Stimulated activated CD8-positive, alpha-beta memory T cell treated with anti-CD3 and anti-CD28 coated beads, Interleukin-7, amount 100 ng/mL, for 4 hours (primary cell): ENCODE data around the gene APOBEC3F.
A peak's percentile ranks its signal among the peaks of the same experiment; 100 is the strongest.
"Not testable (repeated sequence)": the region's sequence is repeated elsewhere in the genome, so short reads cannot be mapped to it uniquely, and the experiment has no call there.

Experiments
- DNase-seq, 2 donors: peaks; one replicate each; pipeline ENCODE4 v3.0.0-alpha.2; 2020; ENCODE audit warnings: low read depth in 2 of 2

APOBEC3F gene

DNA sequence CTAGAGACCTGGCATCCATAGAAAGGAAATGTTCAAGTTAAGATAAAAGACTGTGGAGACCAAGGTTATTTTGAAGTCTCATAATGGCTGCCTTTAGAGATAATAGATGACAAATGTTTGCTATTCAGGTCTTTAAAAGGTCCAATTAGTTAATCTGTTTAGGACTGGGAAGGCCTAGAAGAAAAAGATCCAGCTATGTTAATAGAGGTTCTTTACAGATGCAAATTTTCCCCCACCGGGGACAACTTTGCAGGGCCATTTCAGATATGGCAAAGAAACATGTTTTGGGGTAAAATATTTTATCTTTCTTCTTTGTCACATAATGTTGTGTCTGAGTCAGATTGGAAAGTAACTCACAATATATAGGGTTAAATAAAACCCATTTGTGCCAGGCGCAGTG lies 33.3 kb downstream of the APOBEC3F start:
- DNase-seq = no peak

DNA sequence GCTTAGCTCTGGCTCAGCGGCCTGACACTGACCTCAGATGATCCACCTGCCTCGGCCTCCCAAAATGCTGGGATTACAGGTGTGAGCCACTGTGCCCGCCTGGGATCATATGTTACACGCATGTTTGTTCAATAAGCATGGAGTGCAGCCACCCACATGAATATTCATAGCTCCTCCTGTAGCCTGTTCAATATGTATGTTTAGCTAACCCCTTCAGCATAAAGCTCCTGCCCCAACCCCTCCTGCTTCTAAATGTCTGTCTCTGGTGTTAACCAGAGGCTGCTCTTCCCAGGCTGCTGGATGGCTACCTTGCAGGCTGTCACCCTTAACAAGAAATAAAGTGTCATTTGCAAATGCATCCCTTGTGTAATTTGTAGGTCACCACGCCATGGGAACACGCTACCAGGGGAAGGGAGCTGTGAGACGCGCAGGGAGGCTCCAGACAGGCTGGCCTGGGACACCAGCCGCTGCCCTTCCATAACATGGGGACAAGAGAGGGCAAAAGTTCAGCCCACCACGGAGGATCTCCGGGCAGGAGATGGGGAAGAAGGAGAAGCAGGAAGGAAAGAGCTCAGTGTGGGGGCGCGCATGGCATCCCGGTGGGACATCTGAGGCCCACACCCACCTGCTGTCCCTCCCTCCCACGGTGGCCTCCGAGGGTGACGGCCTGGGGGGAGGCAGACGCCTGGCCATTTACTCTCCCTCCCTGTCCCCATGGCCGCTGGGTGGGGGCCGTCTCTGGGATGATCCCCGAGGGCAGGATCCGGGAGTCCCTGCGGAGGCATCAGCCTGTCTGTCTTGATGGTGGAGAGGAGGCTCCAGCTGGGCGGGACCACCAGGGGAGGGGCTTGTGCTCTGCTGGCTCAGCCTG lies 35.7 kb downstream of the APOBEC3F start:
- DNase-seq = not testable (repeated sequence)

DNA sequence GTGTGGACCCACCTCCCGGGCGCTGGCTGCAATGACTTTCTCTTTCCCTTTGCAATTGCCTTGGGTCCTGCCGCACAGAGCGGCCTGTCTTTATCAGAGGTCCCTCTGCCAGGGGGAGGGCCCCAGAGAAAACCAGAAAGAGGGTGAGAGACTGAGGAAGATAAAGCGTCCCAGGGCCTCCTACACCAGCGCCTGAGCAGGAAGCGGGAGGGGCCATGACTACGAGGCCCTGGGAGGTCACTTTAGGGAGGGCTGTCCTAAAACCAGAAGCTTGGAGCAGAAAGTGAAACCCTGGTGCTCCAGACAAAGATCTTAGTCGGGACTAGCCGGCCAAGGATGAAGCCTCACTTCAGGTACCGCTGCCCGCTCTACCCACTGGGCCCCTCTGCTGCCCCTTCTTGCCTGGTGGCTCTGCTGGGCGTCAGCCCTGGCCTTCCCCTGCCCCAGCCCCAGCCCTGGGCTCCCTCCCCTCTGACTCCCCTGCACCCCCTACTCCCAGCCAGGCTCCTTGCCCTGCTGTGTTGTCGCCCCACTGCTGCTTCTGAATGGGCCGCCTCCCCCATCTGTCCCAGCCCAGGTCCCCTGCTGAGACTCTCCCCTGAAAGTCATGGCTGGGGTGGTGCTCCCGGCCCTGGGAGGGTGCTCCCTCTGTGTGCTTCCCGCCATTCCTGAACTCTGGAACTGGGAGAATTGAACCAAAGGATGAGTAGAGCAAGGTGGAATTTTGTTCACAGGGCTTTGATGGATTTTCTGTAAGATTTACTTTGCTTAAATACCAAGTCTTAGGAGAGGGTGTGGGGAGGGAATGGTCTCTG lies 36.6 kb downstream of the APOBEC3F start, which contains the start of gene APOBEC3G:
APOBEC3G (plus strand) TSS at position 250 of the 815 bp plus-strand sequence; CDS start at position 337, 87 bp downstream.
- peak in 1 of 2 donors; percentile 64 for DNase-seq

DNA sequence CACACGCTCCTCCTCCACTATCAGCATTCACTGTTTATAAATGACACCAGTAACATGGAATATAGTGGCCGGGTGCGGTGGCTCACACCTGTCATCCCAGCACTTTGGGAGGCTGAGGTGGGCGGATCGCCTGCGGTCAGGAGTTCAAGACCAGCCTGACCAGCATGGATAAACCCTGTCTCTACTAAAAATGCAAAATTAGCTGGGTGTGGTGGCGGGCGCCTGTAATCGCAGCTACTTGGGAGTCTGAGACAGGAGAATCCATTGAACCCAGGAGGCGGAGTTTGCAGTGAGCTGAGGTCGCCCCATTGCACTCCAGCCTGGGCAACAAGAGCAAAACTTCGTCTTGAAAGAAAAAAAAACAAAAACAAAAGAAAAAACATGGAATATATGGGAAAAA lies 37.2 kb downstream of the APOBEC3F start:
- not testable (repeated sequence) for DNase-seq

DNA sequence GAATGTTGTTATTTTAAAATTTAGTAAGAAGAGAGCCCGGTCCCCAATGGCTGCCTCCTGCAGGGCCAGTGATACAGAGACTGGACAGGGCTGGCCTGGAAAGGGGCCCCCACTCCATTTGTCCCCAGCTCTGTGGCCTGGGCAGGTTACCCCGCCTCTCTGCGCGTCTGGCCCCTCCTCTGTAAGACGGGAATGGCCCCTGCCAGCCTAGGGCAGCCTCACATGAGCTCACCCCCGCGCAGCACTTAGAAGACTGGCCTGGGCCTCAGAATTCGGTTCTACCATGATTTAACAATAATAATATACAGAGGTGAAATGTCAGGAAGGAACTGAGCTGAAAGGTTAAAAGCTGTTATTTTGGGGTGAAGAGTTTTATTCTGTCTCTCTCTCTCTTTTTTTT lies 37.7 kb downstream of the APOBEC3F start:
- DNase-seq = no peak

DNA sequence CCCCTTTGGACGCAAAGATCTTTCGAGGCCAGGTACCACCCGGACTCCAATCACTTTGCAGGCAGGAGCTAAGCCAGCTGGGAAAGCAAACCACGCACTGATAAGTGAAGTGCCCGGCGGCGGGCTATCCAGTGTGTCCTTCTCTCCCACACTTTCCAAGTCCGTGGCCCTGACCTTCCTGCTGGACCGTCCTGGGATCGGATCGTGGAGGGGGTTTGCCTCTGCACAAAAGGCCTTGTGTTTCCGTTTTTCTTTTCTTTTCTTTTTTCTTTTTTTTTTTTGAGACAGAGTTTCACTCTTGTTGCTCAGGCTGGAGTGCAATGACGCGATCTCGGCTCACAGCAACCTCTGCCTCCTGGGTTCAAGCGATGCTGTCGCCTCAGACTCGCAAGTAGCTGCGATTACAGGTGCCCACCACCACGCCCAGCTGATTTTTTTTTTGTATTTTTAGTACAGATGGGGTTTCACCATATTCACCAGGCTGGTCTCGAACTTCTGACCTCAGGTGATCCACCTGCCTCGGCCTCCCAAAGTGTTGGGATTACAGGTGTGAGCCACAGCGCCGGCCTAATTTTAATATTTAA lies 38.5 kb downstream of the APOBEC3F start:
- DNase-seq = not testable (repeated sequence)

DNA sequence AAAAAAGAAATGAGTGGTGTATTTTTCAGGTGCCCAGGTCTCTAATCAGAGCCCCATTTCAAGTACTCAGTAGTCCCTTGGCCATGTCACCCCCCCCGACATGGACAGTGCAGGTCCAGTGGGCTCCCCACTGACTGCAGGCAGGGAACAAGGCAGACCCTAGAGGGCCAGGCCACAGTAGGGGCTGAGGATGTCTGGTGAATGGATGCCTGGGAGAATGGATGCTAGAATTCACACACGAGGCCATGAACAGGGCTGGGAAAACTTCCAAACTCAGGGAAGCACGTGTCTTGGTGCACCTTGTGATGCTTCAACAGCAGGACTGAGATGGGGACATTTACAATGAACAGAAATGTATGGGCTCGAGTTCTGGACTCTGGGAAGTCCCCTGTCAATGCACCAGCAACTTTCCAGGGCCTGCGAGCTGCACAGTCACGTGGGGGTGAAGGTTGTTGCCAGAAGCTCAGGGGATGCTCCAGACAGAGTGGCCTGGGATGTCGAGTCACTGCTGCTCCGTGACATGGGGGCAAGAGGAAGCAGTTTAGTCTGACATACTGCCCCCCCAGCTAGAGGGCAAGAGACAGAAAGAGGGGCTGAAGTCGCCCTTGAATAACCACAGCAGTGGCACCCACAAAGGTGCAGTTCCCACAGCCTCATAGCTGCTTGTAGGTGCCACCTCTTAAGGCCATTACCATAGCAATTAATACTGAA lies 39.5 kb downstream of the APOBEC3F start:
- DNase-seq = no peak

DNA sequence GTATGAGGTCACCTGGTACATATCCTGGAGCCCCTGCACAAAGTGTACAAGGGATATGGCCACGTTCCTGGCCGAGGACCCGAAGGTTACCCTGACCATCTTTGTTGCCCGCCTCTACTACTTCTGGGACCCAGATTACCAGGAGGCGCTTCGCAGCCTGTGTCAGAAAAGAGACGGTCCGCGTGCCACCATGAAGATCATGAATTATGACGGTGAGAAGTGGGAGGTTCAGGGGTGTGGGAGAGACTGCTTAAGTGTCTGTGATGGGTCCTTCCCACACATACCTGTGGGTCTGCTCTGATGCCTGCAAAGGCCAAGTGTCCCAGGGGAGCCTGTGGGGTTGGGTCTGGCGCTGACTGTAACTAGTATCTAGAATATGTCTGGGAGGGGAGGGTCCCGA lies 40.4 kb downstream of the APOBEC3F start:
- no peak for DNase-seq

DNA sequence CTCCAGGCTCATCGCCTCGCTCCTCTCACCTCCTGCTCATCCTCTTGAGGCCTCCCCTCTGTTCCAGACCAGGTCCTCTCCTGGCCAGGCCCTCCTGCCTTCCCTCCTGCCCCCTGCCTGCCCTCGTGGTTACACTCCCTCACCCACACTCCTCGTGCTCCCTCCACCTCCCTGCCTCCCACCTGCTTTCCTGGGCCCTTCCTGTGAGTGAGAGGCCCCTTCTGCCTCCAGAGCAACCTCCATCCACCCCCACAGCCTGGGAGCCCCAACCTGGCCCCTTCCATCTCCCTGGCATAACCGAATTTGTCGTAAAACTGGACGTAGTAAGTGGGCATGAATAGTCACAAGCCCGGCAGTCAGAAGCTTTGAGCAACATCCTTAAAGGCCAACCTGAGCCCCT lies 40.9 kb downstream of the APOBEC3F start:
- no peak for DNase-seq

DNA sequence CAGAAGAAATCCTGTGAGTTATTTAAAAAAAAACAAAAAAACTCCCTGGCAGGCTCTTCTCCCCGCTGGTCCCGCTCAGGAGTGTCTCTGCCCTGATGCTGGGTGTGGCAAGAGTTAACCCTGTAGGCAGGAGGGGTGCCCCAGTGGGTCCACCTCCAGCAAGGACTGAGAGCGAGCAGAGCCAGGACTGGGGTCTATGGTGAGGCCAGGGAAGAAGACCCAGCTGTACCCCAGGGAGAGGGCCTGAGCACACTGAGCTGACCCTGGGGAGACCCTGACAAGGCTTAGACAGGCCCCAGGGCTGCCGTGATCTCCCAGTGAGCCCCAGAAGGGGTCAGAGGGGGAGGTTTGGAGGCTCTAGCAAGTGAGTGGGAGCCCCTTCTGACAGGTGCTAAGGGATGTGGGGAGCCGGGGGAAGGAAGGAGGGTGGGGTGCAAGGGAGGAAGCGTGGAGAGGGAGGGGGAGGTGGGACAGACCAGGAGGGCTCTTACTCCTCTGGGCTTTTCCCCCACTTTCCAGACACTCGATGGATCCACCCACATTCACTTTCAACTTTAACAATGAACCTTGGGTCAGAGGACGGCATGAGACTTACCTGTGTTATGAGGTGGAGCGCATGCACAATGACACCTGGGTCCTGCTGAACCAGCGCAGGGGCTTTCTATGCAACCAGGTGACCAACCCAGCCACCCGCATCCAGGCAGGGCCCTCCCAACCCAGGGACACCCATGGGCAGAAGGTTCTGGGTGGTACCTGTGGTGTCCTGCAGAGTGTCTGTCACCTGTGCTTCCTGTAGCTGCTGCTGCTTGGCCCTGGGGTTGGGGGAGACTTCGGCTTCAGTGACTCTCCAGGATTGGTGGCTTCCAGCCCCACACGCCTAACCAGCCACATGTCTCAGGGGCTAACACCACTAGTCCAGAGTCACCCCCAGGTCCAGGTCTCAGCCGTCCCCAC lies 42.8 kb downstream of the APOBEC3F start:
- no peak for DNase-seq

DNA sequence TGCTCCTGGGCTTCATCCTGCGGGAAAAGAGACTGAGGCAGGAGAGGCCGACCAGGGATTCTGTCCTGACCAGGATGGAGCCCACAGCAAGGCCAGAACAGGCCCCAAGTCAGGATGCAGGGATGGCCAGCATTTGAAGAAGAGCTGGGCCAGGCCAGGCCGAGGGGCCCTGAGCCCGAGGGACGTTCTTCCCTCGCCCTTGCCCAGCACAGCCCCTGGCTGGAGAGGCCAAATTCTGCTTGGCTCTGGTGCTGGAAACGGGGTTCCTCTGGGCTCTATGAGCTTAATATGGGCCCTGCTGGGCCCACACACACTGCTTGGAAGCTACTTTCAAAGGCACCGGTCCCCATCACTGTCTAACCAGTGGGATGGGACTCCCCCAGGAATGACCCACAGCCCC lies 44.0 kb downstream of the APOBEC3F start:
- DNase-seq = no peak

DNA sequence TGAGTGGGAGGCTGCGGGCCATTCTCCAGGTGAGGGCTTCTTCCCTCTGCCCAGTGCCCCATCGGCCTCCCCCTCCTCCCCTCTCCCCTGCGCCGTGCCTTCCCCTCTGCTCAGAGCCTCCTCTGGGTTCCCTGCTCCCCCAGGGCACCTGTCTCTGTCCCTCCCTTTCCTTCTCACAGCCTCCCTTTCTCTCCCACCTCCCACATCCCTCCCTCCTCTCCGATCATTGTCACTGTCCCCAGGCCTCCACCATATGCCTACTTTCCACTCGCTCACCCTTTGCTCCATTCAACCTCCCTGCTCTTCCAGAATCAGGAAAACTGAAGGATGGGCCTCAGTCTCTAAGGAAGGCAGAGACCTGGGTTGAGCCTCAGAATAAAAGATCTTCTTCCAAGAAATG lies 46.4 kb downstream of the APOBEC3F start:
- no peak for DNase-seq

DNA sequence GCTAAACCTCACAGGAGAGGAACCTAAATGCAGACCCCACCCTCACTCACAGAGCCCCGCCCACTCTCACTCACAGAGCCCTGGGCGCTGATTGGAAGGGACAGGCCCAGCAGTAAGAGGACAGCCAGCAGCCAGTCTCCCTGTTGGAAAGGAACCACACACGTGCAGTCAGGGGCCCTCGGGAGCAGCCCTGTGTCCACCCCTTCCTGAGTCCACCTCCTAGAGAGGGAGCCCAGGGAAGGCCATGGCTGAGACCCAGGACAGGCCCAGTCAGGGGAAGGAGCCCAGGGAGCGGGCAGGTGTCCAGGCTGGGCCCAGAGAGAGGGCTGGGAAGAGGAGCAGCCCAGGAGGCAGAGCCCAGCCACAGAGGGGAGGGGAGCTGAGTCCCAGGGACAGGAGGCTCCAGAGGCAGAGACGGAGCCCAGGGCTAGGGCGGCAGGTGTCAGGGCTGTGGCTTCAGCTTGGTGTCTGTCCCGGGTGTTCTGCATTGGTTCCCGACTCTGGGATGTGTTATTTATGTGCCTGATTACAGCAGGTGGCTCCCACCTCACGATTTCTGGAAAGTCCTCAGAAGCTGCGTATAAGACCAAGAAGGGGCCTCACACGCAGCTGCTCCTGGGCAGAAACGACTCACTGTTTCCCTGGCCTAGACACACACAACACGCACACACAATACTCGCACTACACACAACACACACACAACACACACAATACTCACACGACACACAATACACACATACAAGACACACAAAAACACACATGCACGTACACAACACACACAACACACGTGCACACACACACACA lies 47.4 kb downstream of the APOBEC3F start:
- DNase-seq = no peak

DNA sequence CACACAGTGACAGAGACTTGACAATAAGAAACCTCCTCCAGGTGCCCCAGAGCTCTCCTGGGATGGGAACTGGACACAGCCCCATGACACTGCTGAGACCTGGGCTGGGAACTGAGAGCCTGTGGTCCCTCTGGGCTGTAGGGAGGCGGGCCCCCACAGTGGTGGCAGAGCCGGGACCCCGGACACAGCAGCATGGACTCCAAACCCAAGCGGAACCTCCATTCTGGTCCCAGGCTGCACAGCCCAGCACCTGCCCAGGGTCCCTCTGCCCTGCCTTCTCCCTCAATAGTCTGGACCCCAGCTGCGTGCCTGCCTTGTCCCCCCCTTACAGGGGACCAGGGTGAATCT lies 48.0 kb downstream of the APOBEC3F start:
- no peak for DNase-seq

DNA sequence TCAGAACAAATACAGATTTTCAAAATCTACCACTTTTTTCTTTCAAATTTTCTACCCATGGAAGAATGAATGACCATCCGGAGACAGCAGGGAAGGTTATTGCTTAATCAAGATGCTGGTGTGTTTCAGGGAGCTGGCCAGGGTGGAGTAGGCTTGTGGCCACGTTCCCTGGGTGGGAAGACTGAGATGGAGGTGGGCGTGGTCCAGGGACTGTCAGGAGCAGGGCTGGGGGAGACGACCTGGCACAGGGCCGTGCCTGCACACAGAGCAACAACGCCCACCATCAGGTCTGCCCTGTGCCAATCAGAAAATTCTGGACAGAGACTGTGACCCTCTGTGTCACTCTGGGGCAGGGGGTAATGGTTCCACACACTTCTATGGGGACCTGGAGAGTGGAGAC lies 49.3 kb downstream of the APOBEC3F start:
- no peak for DNase-seq

DNA sequence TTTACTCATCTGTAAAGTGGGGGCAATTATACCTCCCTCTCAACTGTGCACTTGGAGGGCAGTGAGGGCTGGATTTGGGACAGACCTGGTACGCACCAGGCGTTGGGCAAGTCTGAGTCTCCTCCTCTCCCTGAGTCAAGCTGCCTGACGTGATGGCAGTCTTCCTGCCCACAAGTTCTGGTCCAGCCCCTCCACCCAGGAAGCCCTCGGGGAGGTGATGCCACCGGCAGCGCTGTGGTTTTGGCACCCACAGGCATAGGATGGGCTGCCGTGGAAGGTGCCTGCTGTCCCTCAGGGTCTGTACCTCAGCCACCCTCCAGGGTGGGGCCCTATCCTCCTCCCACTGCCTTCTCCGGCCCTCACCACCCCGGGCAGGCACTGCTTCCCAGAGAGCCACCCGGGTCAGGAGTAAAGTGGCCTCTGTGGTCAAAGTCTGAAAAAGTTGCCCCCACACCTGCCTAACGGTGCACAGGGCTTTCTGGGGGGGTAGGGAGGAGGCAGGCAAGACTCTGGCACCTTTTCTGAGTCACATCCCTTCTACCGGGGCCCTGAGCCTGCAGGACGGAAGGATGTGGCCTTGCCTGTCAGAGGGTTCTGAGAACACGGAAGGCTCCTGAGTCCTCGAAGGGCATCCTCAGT lies 49.9 kb downstream of the APOBEC3F start:
- peak; percentile 73 to 85 for DNase-seq

DNA sequence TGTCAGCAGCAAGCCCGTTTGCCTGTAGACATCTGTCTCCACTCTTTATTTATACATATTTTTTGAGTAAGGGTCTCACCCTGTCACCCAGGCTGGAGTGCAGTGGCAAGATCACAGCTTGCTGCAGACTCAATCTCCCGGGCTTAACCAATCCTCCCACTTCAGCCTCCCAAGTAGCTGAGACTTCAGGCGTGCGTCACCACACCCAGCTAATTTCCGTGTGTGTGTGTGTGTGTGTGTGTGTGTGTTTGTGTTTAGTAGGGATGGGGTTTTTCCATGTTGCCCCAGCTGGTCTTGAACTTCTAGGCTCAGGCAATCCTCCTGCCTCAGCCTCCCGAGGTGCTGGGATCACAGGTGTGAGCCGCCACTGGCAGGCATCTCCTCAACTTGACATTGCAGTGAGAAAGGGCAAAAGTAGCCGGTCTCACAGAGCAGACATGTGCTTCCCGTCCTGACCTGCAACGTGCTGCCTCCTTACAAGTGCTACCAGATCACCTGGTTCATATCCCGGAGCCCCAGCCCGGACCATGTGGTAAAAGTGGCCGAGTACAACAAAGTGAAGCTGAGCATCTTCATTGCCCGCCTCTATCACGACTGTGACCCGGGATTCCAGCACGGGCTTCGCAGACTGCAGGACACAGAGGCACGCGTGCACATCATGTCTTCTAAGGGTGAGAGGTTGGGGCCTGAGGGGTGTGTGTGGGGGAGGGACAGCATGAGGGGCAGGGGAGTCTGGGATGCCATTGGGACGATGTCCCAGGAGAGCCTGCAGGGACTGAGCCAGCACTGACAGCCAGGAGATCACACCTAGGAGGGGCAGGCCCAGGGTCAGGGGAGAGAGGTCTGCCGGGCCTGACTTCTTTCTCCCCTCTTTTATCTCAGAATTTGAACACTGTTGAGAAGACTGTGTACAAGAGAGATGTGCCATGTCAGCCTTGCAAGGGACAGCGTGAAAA lies 50.7 kb downstream of the APOBEC3F start:
- DNase-seq = no peak
